Activated CD4-positive, CD25-positive, alpha-beta regulatory T cell (primary cell): Measurements from ENCODE around the gene ELAVL2.

Experiments
- DNase-seq, 4 experiments: peaks; one replicate each; lab custom pipeline; 2025; lab: John Stamatoyannopoulos, UW

ELAVL2 gene

GRCh38 chr9:23721466-23721865, 104.6 kb downstream of the ELAVL2 start:
- DNase-seq, result no peak

GRCh38 chr9:23717505-23717904, 108.5 kb downstream of the ELAVL2 start:
- DNase-seq, result no peak

- DNase-seq, result no peak
Observed at GRCh38 chr9:23707249-23707648, 118.8 kb downstream of the ELAVL2 start.

GRCh38 chr9:23702311-23702922, 123.6 kb downstream of the ELAVL2 start:
- DNase-seq, result no peak

GRCh38 chr9:23701291-23701690, 124.7 kb downstream of the ELAVL2 start:
- no peak for DNase-seq

GRCh38 chr9:23700359-23700758, 125.7 kb downstream of the ELAVL2 start:
- no peak for DNase-seq

- DNase-seq, result no peak
Observed at GRCh38 chr9:23698161-23698560, 127.9 kb downstream of the ELAVL2 start.

GRCh38 chr9:23695572-23695971, 130.5 kb downstream of the ELAVL2 start:
- no peak for DNase-seq

- DNase-seq, result no peak
Observed at GRCh38 chr9:23693374-23693773, 132.7 kb downstream of the ELAVL2 start.

GRCh38 chr9:23686896-23687295, 139.1 kb downstream of the ELAVL2 start:
- DNase-seq, result no peak

- no peak for DNase-seq
Observed at GRCh38 chr9:23686257-23686656, 139.8 kb downstream of the ELAVL2 start.

- DNase-seq, result no peak
Observed at GRCh38 chr9:23683611-23684061, 142.4 kb downstream of the ELAVL2 start.

GRCh38 chr9:23682891-23683431, 143.1 kb downstream of the ELAVL2 start:
- DNase-seq, result no peak

- DNase-seq, result no peak
Observed at GRCh38 chr9:23682352-23682751, 143.7 kb downstream of the ELAVL2 start.

GRCh38 chr9:23677446-23677845, 148.6 kb downstream of the ELAVL2 start:
- no peak for DNase-seq

- no peak for DNase-seq
Observed at GRCh38 chr9:23674016-23674585, 151.9 kb downstream of the ELAVL2 start.

GRCh38 chr9:23672151-23672550, 153.9 kb downstream of the ELAVL2 start:
- no peak for DNase-seq

GRCh38 chr9:23669776-23670175, 156.3 kb downstream of the ELAVL2 start:
- no peak for DNase-seq

GRCh38 chr9:23665635-23666034, 160.4 kb downstream of the ELAVL2 start:
- no peak for DNase-seq

GRCh38 chr9:23665051-23665450, 161.0 kb downstream of the ELAVL2 start:
- DNase-seq, result no peak

- DNase-seq, result no peak
Observed at GRCh38 chr9:23663946-23664345, 162.1 kb downstream of the ELAVL2 start.

- DNase-seq, result no peak
Observed at GRCh38 chr9:23663536-23663935, 162.5 kb downstream of the ELAVL2 start.

GRCh38 chr9:23663125-23663524, 162.9 kb downstream of the ELAVL2 start:
- DNase-seq, result no peak

- DNase-seq, result no peak
Observed at GRCh38 chr9:23662320-23662719, 163.7 kb downstream of the ELAVL2 start.
